Activated naive CD8-positive, alpha-beta T cell treated with anti-CD3 and anti-CD28 coated beads for 36 hours (primary cell): ENCODE measurements around the gene GARIN5A. TPM values are rescaled to one million over a fixed set of nuclear protein-coding genes. Genes with fewer than 3 reads are reported as not detected.
A peak's percentile ranks its signal among the peaks of the same experiment; 100 is the strongest.

Experiments used
- DNase-seq: peaks from one replicate; pipeline ENCODE4 v3.0.0; 2021
- H3K27ac Mint-ChIP-seq: one replicate; pipeline ENCODE4 v1.8.0; 2022; ENCODE audit warnings: mild to moderate bottlenecking, moderate library complexity, mixed read lengths
- H3K27me3 Mint-ChIP-seq: one replicate; pipeline ENCODE4 v1.8.0; 2022; ENCODE audit warnings: mild to moderate bottlenecking, mixed read lengths
- H3K36me3 Mint-ChIP-seq: one replicate; pipeline ENCODE4 v1.8.0; 2021; ENCODE audit warnings: mild to moderate bottlenecking, mixed read lengths
- H3K4me1 Mint-ChIP-seq: one replicate; pipeline ENCODE4 v1.8.0; 2021; ENCODE audit warnings: mixed read lengths
- H3K4me3 Mint-ChIP-seq: one replicate; pipeline ENCODE4 v1.8.0; 2022; ENCODE audit warnings: mild to moderate bottlenecking, moderate library complexity, mixed read lengths
- H3K9me3 Mint-ChIP-seq: one replicate; pipeline ENCODE4 v1.8.0; 2022; ENCODE audit warnings: mixed read lengths
- total RNA-seq, 2 experiments: library from RNA; stranded (reverse); gene quantifications; one replicate each; pipeline ENCODE4 v1.2.3, GENCODE V29; 2021

GARIN5A gene
- total RNA-seq, 2 experiments from 2014 or later = 0.52 to 0.90 TPM

DNA sequence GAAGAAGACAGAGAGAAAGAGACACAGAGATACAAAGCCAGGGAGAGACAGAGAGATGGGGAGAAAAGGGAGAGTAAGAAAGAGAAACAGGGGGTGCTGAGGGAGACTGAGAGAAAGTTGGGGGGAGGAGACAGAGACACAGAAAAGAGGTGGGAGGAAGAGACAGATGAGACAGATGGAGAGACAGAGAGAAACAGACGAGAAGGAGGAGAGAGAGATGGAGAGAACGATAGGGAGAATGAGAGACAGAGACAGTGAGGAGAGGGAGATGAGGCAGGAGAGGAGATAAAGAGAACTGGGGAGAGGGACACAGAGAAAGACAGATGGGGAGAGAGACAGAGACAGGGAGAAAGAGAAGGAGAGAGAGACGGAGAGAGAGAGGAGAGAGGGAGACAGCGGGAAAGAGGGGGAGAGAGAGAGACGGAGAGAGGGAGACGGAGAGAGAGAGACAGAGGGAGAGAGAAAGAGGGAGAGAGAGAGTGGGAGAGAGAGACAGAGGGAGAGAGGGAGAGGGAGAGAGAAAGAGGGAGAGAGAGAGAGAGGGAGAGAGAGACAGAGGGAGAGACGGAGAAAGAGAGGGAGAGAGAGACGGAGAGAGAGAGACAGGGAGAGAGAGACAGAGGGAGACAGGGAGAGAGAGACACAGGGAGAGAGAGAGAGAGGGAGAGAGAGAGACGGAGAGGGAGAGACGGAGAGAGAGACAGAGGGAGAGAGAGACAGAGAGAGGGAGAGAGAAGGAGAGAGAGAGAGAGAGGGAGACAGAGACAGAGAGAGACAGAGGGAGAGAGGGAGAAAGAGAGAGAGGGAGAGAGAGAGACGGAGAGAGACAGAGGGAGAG is 21.8 kb upstream of the GARIN5A start:
- no peaks in the 10 kb centered on the region for H3K9me3 Mint-ChIP-seq
- H3K4me1 Mint-ChIP-seq = no peaks in the 10 kb centered on the region
- DNase-seq = no peak
- no peak overlapping the region for H3K4me3 Mint-ChIP-seq
- no peaks in the 10 kb centered on the region for H3K27me3 Mint-ChIP-seq
- H3K27ac Mint-ChIP-seq = no peak overlapping the region
- H3K36me3 Mint-ChIP-seq = no peaks in the 10 kb centered on the region

DNA sequence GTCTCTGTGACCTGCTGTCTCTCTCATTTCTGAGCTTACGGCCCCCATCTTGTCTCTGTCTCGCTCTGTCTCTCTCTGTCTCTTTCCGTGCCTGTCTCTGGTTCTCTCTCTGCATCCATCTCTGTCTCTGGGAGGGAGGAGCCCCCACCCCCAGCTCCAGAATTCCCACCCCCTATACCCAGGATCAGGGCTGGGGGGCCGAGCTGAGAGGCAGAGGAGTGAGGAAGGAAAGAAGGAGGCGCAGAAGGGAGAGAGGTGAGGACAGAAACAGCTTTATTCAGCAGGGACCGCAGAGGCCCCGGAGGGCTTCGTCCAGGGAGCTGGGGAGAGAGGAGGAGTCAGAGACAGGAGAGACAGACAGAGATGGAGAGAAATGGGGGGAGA is 20.4 kb upstream of the GARIN5A start:
- Mint-ChIP-seq H3K36me3 (no peaks in the 10 kb centered on the region), H3K4me3 (no peak overlapping the region), H3K27me3 (no peaks in the 10 kb centered on the region), H3K4me1 (peaks cover 5% of the 10 kb centered on the region), H3K9me3 (no peaks in the 10 kb centered on the region), H3K27ac (no peak overlapping the region)
- DNase-seq = no peak

DNA sequence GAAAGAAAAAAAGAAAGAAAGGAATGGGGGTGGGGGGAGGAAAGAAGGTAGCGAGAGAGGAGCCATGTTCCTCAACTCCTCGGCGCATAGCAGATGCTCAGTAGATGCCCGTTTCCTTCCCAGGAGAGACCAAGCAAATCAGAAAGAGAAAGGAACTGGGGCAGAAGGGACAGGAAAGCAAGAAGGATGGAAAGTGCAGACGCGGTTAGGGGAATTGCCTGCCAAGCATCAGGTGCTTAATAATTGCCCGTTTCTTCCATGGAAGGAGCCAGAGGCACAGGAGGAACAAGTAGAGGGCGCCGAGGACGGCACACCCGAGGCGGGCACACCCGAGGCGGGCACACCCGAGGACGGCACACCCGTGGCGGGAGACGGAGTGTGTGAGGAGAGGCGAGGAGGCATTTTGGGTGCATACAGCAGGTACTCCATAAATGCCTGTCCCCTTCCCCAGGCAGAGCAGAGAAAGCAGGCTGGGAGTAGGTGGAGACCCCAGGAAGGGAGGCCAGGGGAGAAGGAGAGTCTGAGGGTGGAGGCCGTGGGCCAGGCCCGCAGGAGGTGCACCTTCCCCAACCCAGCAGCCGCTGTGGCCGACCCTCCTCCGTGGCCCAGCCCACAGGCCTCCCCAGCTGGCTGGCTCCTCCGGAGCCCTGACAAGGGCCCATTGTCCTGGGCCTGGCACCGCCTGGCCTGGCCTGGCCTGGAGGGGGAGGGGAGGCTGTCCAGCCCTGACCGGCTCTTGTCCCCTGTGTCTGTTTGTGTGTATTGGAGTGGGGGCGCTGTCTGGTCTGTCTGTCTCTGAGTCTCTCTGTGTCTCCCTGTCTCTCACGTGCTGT is 19.8 kb upstream of the GARIN5A start:
- no peak for DNase-seq
- H3K9me3 Mint-ChIP-seq = no peaks in the 10 kb centered on the region
- no peak overlapping the region for H3K4me3 Mint-ChIP-seq
- no peaks in the 10 kb centered on the region for H3K27me3 Mint-ChIP-seq
- H3K27ac Mint-ChIP-seq = no peak overlapping the region
- H3K4me1 Mint-ChIP-seq = peaks cover 11% of the 10 kb centered on the region
- H3K36me3 Mint-ChIP-seq = peaks cover 2% of the 10 kb centered on the region

- H3K36me3 Mint-ChIP-seq = peaks cover 2% of the 10 kb centered on the region
- H3K27ac Mint-ChIP-seq = no peak overlapping the region
- H3K4me3 Mint-ChIP-seq = no peak overlapping the region
- H3K27me3 Mint-ChIP-seq = no peaks in the 10 kb centered on the region
- no peak for DNase-seq
- H3K9me3 Mint-ChIP-seq = no peaks in the 10 kb centered on the region
- peaks cover 17% of the 10 kb centered on the region for H3K4me1 Mint-ChIP-seq
These were observed 18.4 kb upstream of the GARIN5A start for GRCh38 chr19:50495020-50495531.

- Mint-ChIP-seq H3K4me3 (no peak overlapping the region), H3K36me3 (peaks cover 2% of the 10 kb centered on the region), H3K4me1 (peaks cover 17% of the 10 kb centered on the region)
These were observed 17.8 kb upstream of the GARIN5A start for GRCh38 chr19:50494186-50495019.

DNA sequence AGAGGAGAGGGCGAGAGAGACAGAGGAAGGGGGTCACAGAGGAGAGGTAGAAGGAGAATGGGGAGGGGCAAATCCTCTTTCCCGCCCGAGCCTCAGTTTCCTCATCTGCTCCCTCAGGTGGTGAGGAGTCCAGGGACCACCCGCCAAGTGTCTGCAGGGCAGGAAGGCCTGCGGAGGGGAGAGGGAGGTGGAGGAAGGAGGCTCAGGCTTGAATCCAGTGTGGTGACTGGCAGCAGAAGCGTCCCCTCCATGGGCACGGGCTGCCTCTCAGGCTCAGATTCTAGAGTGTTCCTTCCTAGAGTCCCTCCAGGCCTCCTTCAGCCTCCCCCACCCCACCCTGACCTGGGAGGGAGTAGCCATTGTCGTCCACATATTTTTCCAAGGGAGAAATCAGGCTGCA is 16.5 kb upstream of the GARIN5A start:
- Mint-ChIP-seq H3K9me3 (no peaks in the 10 kb centered on the region), H3K4me1 (peaks cover 22% of the 10 kb centered on the region), H3K27me3 (peaks cover 4% of the 10 kb centered on the region)

More at GRCh38 chr19:50494186-50495019, 17.8 kb upstream of the GARIN5A start:
- no peaks in the 10 kb centered on the region for H3K9me3 Mint-ChIP-seq
- no peak for DNase-seq
- H3K27ac Mint-ChIP-seq = no peak overlapping the region
- H3K27me3 Mint-ChIP-seq = no peaks in the 10 kb centered on the region

GRCh38 chr19:50492303-50493052 is 15.8 kb upstream of the GARIN5A start:
- peak overlapping the region; percentile 37 for H3K4me3 Mint-ChIP-seq
- H3K27me3 Mint-ChIP-seq = peaks cover 4% of the 10 kb centered on the region
- H3K9me3 Mint-ChIP-seq = no peaks in the 10 kb centered on the region
- peaks cover 3% of the 10 kb centered on the region for H3K36me3 Mint-ChIP-seq
- peak; percentile 29 for DNase-seq
- H3K27ac Mint-ChIP-seq = peak overlapping the region; percentile 21
- H3K4me1 Mint-ChIP-seq = peaks cover 24% of the 10 kb centered on the region

More for the DNA sequence above, 16.5 kb upstream of the GARIN5A start:
- Mint-ChIP-seq H3K27ac (no peak overlapping the region), H3K36me3 (peaks cover 3% of the 10 kb centered on the region), H3K4me3 (no peak overlapping the region)
- no peak for DNase-seq

- Mint-ChIP-seq H3K36me3 (peaks cover 13% of the 10 kb centered on the region), H3K4me3 (no peak overlapping the region), H3K9me3 (peaks cover 5% of the 10 kb centered on the region), H3K27me3 (peaks cover 4% of the 10 kb centered on the region), H3K27ac (no peak overlapping the region), H3K4me1 (peaks cover 24% of the 10 kb centered on the region)
- DNase-seq = no peak
These were observed 14.4 kb upstream of the GARIN5A start for GRCh38 chr19:50490991-50491472.

DNA sequence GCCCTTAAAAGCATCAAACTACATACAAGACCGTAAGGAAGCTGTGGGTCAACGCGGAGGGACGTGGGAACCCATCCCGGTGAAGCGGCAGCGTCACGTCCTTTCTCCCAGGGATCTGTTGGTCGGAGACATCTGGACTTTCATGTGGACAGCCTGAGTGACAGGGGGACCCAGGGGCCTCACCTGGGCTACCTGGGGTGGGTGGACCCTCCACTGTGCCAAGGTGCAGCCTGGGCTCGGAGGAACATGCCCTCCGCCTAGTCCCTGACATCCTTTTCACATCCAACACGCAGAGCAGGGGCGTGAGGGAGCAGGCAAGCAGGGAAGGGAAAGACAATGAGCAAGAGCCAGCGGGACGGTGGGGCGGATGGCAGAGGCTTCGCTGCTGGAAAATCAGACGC is 13.8 kb upstream of the GARIN5A start:
- no peak for DNase-seq
- Mint-ChIP-seq H3K4me1 (peaks cover 24% of the 10 kb centered on the region), H3K9me3 (peaks cover 5% of the 10 kb centered on the region), H3K4me3 (no peak overlapping the region), H3K27ac (no peak overlapping the region), H3K36me3 (peaks cover 18% of the 10 kb centered on the region), H3K27me3 (peaks cover 4% of the 10 kb centered on the region)

DNA sequence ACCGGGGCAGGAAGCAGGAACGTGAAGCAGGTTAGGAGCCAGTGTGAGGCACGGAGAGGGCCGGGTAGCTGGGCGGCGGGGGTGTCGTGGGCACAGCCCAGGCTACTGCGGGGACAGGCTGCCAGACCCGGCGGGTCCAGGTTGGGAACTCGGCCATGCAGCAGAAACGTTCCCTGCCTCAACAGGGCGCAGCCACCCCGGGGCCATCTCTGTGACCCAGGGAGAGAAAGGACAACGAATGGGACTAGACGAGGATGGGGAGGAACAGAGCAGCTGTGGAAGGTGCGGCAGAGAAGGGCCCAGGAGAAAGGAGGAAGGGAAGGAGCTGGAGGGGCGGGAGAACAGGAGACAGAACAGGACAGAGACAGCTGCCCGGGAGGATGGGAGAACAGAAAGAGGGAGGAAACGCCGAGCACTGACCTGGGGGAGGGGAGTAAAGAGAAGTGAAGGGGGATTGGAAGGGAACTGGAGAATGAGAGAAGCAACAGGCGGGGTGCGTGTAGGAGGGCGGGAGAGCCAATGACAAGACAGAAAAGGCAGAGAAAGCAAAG is 12.9 kb upstream of the GARIN5A start:
- H3K4me3 Mint-ChIP-seq = no peak overlapping the region
- DNase-seq = no peak
- no peak overlapping the region for H3K27ac Mint-ChIP-seq
- H3K36me3 Mint-ChIP-seq = peaks cover 22% of the 10 kb centered on the region
- H3K4me1 Mint-ChIP-seq = peaks cover 24% of the 10 kb centered on the region
- H3K9me3 Mint-ChIP-seq = peaks cover 5% of the 10 kb centered on the region
- peaks cover 4% of the 10 kb centered on the region for H3K27me3 Mint-ChIP-seq

DNA sequence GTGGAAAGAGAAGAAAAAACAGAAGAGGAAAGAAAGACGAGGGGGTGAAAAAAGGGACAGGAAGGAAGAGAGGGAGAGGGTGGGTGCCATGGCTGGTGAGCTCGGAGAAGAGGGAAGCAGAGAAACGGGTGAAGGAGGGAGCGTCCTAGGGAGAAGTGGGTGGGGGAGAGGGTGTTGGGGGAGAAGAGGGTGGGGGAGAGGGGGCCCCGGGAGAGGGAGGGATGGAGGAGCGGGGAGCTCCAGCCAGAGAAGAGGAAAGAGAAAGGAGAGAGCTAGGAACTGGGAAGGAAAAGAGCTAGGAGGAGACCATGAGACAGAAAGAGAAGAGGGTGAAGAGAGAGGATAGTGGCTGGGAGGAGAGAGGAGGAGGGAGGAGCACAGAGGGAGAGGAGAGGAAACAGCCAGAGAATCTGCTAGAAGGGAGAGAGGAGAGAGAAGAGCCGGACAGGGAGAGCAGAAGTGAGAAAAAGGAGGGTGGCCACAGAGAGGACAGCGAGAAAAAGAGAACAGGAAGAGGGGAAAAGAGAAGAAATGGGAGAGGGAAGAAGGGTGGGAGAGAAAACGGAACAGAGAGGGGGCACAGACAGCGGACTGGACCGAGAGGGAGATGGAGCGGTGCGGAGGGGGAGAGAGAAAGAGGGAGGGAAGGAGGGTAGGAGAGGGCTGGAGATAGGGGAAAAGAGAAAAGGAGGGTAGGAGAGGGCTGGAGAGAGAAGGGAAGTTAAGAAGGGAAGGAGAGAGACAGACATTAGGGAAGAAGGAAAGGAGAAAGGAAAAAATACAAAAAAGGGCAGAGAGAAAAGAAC is 11.9 kb upstream of the GARIN5A start:
- peaks cover 5% of the 10 kb centered on the region for H3K9me3 Mint-ChIP-seq
- H3K4me1 Mint-ChIP-seq = peaks cover 24% of the 10 kb centered on the region
- H3K27me3 Mint-ChIP-seq = peaks cover 4% of the 10 kb centered on the region
- no peak overlapping the region for H3K27ac Mint-ChIP-seq
- no peak overlapping the region for H3K4me3 Mint-ChIP-seq
- no peak for DNase-seq
- H3K36me3 Mint-ChIP-seq = peaks cover 22% of the 10 kb centered on the region

DNA sequence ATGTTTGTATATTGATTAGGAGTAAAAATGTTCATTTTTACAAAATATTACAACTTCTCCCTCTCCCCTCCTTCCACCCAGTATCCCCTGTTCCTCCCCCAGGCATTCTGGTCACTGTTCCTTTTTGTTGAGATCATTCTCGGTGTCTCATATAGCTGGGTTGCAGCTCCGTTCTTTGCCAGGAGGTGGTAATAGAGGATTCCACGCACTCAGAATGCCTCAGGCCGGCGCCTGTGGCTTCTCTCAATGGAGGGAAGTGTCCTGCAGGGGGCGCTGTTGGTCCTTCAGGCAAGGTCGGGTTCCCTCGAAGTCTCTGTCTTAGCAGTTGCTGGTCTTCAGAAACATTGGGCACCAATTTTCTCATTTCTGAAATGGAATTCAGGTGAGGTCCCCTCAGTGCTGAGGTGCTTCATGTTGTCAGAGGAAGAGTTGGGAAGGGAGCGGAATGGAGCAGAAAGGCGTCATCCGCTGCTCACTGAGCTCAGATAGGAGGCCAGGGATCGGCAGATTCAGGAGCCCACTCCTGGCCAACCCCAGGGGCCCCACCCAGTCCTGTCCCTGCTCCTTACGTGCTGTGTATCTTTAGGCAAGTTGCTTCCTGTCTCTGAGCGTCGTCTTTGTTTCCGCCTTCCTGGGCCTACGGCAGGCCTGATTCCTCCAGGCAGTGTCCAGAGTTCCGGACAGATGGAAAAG is 10.3 kb upstream of the GARIN5A start:
- no peak overlapping the region for H3K27ac Mint-ChIP-seq
- peaks cover 24% of the 10 kb centered on the region for H3K36me3 Mint-ChIP-seq
- H3K9me3 Mint-ChIP-seq = peaks cover 5% of the 10 kb centered on the region
- peak; percentile 57 for DNase-seq
- H3K4me3 Mint-ChIP-seq = no peak overlapping the region
- peaks cover 18% of the 10 kb centered on the region for H3K4me1 Mint-ChIP-seq
- H3K27me3 Mint-ChIP-seq = peaks cover 4% of the 10 kb centered on the region
